Ishikawa (cell line): ENCODE data around the gene TMEM26.

ENCODE experiments used
- CEBPB ChIP-seq: IDR thresholded peaks from 2 replicates; pipeline ENCODE4 v1.6.1; 2012
- CREB1 ChIP-seq: IDR thresholded peaks from 2 replicates; pipeline ENCODE4 v1.6.1; 2012; ENCODE audit warnings: low read depth
- EP300 ChIP-seq: IDR thresholded peaks from 2 replicates; pipeline ENCODE4 v1.6.1; 2012; ENCODE audit warnings: borderline replicate concordance
- MAX ChIP-seq: IDR thresholded peaks from 2 replicates; pipeline ENCODE4 v1.6.1; 2012
- TAF1 ChIP-seq: IDR thresholded peaks from 2 replicates; pipeline ENCODE4 v1.6.1; 2012; ENCODE audit warnings: low read depth, mild to moderate bottlenecking

DNA sequence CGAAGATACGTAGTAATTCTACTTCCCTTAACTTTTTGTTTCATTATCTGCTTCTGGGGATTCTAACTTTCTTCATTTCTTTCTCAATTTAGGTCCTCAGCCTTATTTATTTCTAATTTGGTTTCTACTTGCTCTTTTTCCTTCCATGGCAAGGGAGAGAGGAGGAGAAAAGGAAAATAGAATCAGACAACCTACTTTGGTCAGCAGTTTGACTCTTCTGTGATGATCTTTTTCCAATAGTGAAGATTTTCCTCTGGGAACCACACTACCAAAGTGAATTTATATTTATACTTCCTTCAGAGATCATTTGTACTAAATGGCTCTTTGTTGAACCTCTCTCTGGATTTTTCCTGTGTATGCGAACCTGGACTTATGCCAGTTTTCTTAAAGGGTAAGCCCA lies 90.2 kb downstream of the TMEM26 start:
- TF ChIP-seq MAX (no peak), CEBPB (no peak), EP300 (no peak), CREB1 (no peak), TAF1 (no peak)
